Colonic mucosa (tissue), 4 donors: ENCODE results near the gene GMDS. TPM values are rescaled to one million over a fixed set of nuclear protein-coding genes. Genes with fewer than 3 reads are reported as not detected.

ENCODE experiments used
- DNase-seq: peaks from one replicate; pipeline ENCODE4 v3.0.0-alpha.2; 2020
- H3K27ac ChIP-seq: fragments of 200-600 bp; one replicate; pipeline ENCODE4 v1.8.0; 2021
- H3K27me3 ChIP-seq: fragments of 200-600 bp; one replicate; pipeline ENCODE4 v1.8.0; 2021
- H3K36me3 ChIP-seq: fragments of 200-600 bp; one replicate; pipeline ENCODE4 v1.8.0; 2021
- H3K4me1 ChIP-seq: fragments of 200-600 bp; one replicate; pipeline ENCODE4 v1.8.0; 2021; ENCODE audit warnings: mild to moderate bottlenecking
- H3K4me3 ChIP-seq: fragments of 200-600 bp; one replicate; pipeline ENCODE4 v1.8.0; 2021
- H3K9ac ChIP-seq, 2 donors: one replicate each; pipeline ENCODE4 v1.7.0; 2013; ENCODE audit warnings: control low read depth in 2 of 2, low read depth in 2 of 2, low read length in 2 of 2
- H3K9me3 ChIP-seq: fragments of 200-600 bp; one replicate; pipeline ENCODE4 v1.8.0; 2021
- intact Hi-C: fragments of 100-400 bp; cut with DNase I; formaldehyde crosslinking; loops from one replicate; pipeline ENCODE4 v1.14.1; 2022
- total RNA-seq, 2 donors: library from RNA; stranded (reverse); fragmentation: NEBNext Ultra II Directional in 1 of 2; extraction: Animal tissue kit (Norgen Biotek cat#: 25700) in 1 of 2; gene quantifications; one replicate each; pipeline ENCODE4 v1.2.1, GENCODE V29; 2021
- TF ChIP-seq, protein P1 (sequence below): fragments of 200-600 bp; IDR thresholded peaks from one replicate; pipeline ENCODE4 v1.8.0; 2022; ENCODE audit warnings: antibody characterized with exemption, mild to moderate bottlenecking
- donor health status: healthy.
- donor health status: DM: no; HTN: no; CAD: no.
- donor health status: DM: no; HTN: no; CAD: no.

The GMDS gene
- total RNA-seq, 2 donors from 2014 or later = 247 to 272 TPM

- Histone ChIP-seq H3K9ac (no peak overlapping the region), H3K4me3 (no peak overlapping the region), H3K36me3 (no peaks in the 10 kb centered on the region), H3K4me1 (no peaks in the 10 kb centered on the region), H3K27ac (no peak overlapping the region), H3K9me3 (no peaks in the 10 kb centered on the region), H3K27me3 (no peaks in the 10 kb centered on the region)
- no peak for DNase-seq
- TF ChIP-seq, protein P1, sequence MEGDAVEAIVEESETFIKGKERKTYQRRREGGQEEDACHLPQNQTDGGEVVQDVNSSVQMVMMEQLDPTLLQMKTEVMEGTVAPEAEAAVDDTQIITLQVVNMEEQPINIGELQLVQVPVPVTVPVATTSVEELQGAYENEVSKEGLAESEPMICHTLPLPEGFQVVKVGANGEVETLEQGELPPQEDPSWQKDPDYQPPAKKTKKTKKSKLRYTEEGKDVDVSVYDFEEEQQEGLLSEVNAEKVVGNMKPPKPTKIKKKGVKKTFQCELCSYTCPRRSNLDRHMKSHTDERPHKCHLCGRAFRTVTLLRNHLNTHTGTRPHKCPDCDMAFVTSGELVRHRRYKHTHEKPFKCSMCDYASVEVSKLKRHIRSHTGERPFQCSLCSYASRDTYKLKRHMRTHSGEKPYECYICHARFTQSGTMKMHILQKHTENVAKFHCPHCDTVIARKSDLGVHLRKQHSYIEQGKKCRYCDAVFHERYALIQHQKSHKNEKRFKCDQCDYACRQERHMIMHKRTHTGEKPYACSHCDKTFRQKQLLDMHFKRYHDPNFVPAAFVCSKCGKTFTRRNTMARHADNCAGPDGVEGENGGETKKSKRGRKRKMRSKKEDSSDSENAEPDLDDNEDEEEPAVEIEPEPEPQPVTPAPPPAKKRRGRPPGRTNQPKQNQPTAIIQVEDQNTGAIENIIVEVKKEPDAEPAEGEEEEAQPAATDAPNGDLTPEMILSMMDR = no peak
- intact Hi-C loops = no loop called here
Observed at GRCh38 chr6:1821513-1822183, 423.8 kb downstream of the GMDS start.

- Histone ChIP-seq H3K9ac (no peak overlapping the region), H3K9me3 (no peaks in the 10 kb centered on the region), H3K36me3 (no peaks in the 10 kb centered on the region), H3K4me3 (no peak overlapping the region), H3K27me3 (no peaks in the 10 kb centered on the region), H3K27ac (no peak overlapping the region), H3K4me1 (no peaks in the 10 kb centered on the region)
- DNase-seq = no peak
- intact Hi-C loops = no loop called here
- TF ChIP-seq, protein P1 = no peak
Observed at GRCh38 chr6:1821164-1821512, 424.3 kb downstream of the GMDS start.

- Histone ChIP-seq H3K4me1 (no peaks in the 10 kb centered on the region), H3K4me3 (no peak overlapping the region), H3K9ac (no peak overlapping the region), H3K27ac (no peak overlapping the region), H3K36me3 (no peaks in the 10 kb centered on the region), H3K9me3 (no peaks in the 10 kb centered on the region), H3K27me3 (no peaks in the 10 kb centered on the region)
- DNase-seq = no peak
- TF ChIP-seq, protein P1 = no peak
- intact Hi-C loops = no loop called here
Observed at GRCh38 chr6:1820714-1821113, 424.7 kb downstream of the GMDS start.

DNA sequence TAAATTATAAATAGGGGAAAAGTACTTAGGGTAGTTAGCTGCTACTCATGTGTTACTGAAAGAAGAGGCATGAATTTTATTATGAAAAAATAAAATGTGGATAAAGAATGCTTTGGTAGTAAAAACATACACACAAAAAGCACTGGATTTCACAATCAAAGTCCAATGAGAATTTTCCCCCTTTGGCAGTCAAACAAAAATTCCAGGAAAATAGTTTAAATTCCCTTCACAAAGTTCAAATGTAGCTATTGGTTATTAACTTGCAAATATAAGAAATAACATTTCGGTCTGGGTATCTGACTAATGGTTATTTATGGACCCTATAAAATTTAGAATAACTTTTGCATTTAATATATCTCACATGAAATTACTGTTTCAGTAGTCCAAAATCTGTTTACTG, 425.2 kb downstream of the GMDS start:
- no peak overlapping the region for H3K27ac ChIP-seq
- intact Hi-C loops = no loop called here
- DNase-seq = no peak
- no peaks in the 10 kb centered on the region for H3K36me3 ChIP-seq
- no peaks in the 10 kb centered on the region for H3K4me1 ChIP-seq
- no peaks in the 10 kb centered on the region for H3K27me3 ChIP-seq
- no peak overlapping the region for H3K4me3 ChIP-seq
- H3K9me3 ChIP-seq = no peaks in the 10 kb centered on the region
- H3K9ac ChIP-seq = no peak overlapping the region
- TF ChIP-seq, protein P1 = no peak

- H3K9ac ChIP-seq = no peak overlapping the region
- intact Hi-C loops = no loop called here
- no peak overlapping the region for H3K4me3 ChIP-seq
- TF ChIP-seq, protein P1 = no peak
- no peaks in the 10 kb centered on the region for H3K4me1 ChIP-seq
- DNase-seq = no peak
- no peaks in the 10 kb centered on the region for H3K36me3 ChIP-seq
- no peaks in the 10 kb centered on the region for H3K27me3 ChIP-seq
- H3K9me3 ChIP-seq = no peaks in the 10 kb centered on the region
- H3K27ac ChIP-seq = no peak overlapping the region
Observed at GRCh38 chr6:1819007-1819406, 426.4 kb downstream of the GMDS start.
